KOPT-K1 (cell line): ENCODE results near the gene CDKL5.

Source experiments
- H3K27ac ChIP-seq: fragments of 200-600 bp; sonication (generic); 2 replicates; pipeline ENCODE4 v1.5.1; 2016; ENCODE audit warnings: antibody characterized with exemption, mild to moderate bottlenecking, low read depth, low read length; ENCODE audit not compliant: poor library complexity, severe bottlenecking
- H3K36me3 ChIP-seq: fragments of 200-600 bp; sonication (generic); 2 replicates; pipeline ENCODE4 v1.5.1; 2017; ENCODE audit warnings: antibody characterized with exemption, mild to moderate bottlenecking, low read length, moderate library complexity; ENCODE audit not compliant: insufficient read depth
- H3K9me3 ChIP-seq: fragments of 200-600 bp; sonication (generic); 2 replicates; pipeline ENCODE4 v1.5.1; 2017; ENCODE audit warnings: antibody characterized with exemption, low read length, mild to moderate bottlenecking; ENCODE audit not compliant: insufficient read depth, poor library complexity, severe bottlenecking

The CDKL5 gene

GRCh38 chrX:18534949-18535348 lies 109.5 kb downstream of the CDKL5 start:
- H3K36me3 ChIP-seq: no peaks in the 10 kb centered on the region
- no peak overlapping the region for H3K27ac ChIP-seq
- no peaks in the 10 kb centered on the region for H3K9me3 ChIP-seq

GRCh38 chrX:18537068-18537467 lies 111.7 kb downstream of the CDKL5 start:
- Histone ChIP-seq H3K27ac (no peak overlapping the region), H3K36me3 (no peaks in the 10 kb centered on the region), H3K9me3 (no peaks in the 10 kb centered on the region)

GRCh38 chrX:18537524-18537923 lies 112.1 kb downstream of the CDKL5 start:
- H3K27ac ChIP-seq: no peak overlapping the region
- H3K9me3 ChIP-seq: no peaks in the 10 kb centered on the region
- no peaks in the 10 kb centered on the region for H3K36me3 ChIP-seq

GRCh38 chrX:18542131-18542530 lies 116.7 kb downstream of the CDKL5 start:
- H3K36me3 ChIP-seq: no peaks in the 10 kb centered on the region
- no peak overlapping the region for H3K27ac ChIP-seq
- H3K9me3 ChIP-seq: no peaks in the 10 kb centered on the region

- no peak overlapping the region for H3K27ac ChIP-seq
- no peaks in the 10 kb centered on the region for H3K9me3 ChIP-seq
- H3K36me3 ChIP-seq: no peaks in the 10 kb centered on the region
Measured at GRCh38 chrX:18542905-18543304, 117.5 kb downstream of the CDKL5 start.

GRCh38 chrX:18543738-18544137 lies 118.3 kb downstream of the CDKL5 start:
- no peaks in the 10 kb centered on the region for H3K36me3 ChIP-seq
- H3K9me3 ChIP-seq: no peaks in the 10 kb centered on the region
- no peak overlapping the region for H3K27ac ChIP-seq

- no peaks in the 10 kb centered on the region for H3K36me3 ChIP-seq
- H3K27ac ChIP-seq: no peak overlapping the region
- H3K9me3 ChIP-seq: no peaks in the 10 kb centered on the region
Measured at GRCh38 chrX:18545771-18546170, 120.4 kb downstream of the CDKL5 start.

GRCh38 chrX:18548996-18549395 lies 123.6 kb downstream of the CDKL5 start:
- H3K36me3 ChIP-seq: no peaks in the 10 kb centered on the region
- H3K9me3 ChIP-seq: no peaks in the 10 kb centered on the region

GRCh38 chrX:18549643-18550042 lies 124.2 kb downstream of the CDKL5 start:
- no peaks in the 10 kb centered on the region for H3K9me3 ChIP-seq
- no peaks in the 10 kb centered on the region for H3K36me3 ChIP-seq
- H3K27ac ChIP-seq: no peak overlapping the region

More at GRCh38 chrX:18548996-18549395, 123.6 kb downstream of the CDKL5 start:
- H3K27ac ChIP-seq: no peak overlapping the region

- Histone ChIP-seq H3K9me3 (no peaks in the 10 kb centered on the region), H3K36me3 (no peaks in the 10 kb centered on the region), H3K27ac (no peak overlapping the region)
Measured at GRCh38 chrX:18557879-18558278, 132.5 kb downstream of the CDKL5 start.

- Histone ChIP-seq H3K9me3 (no peaks in the 10 kb centered on the region), H3K27ac (no peak overlapping the region), H3K36me3 (no peaks in the 10 kb centered on the region)
Measured at GRCh38 chrX:18558799-18559198, 133.4 kb downstream of the CDKL5 start.

- no peaks in the 10 kb centered on the region for H3K36me3 ChIP-seq
- H3K27ac ChIP-seq: no peak overlapping the region
- no peaks in the 10 kb centered on the region for H3K9me3 ChIP-seq
Measured at GRCh38 chrX:18561020-18561419, 135.6 kb downstream of the CDKL5 start.

GRCh38 chrX:18565727-18566126 lies 140.3 kb downstream of the CDKL5 start:
- Histone ChIP-seq H3K36me3 (no peaks in the 10 kb centered on the region), H3K9me3 (no peaks in the 10 kb centered on the region), H3K27ac (no peak overlapping the region)

- Histone ChIP-seq H3K36me3 (no peaks in the 10 kb centered on the region), H3K9me3 (no peaks in the 10 kb centered on the region), H3K27ac (no peak overlapping the region)
Measured at GRCh38 chrX:18566748-18567147, 141.3 kb downstream of the CDKL5 start.

GRCh38 chrX:18573556-18573955 lies 148.1 kb downstream of the CDKL5 start:
- no peaks in the 10 kb centered on the region for H3K9me3 ChIP-seq
- H3K27ac ChIP-seq: no peak overlapping the region
- H3K36me3 ChIP-seq: no peaks in the 10 kb centered on the region

- H3K27ac ChIP-seq: no peak overlapping the region
- H3K36me3 ChIP-seq: no peaks in the 10 kb centered on the region
- no peaks in the 10 kb centered on the region for H3K9me3 ChIP-seq
Measured at GRCh38 chrX:18574591-18574990, 149.2 kb downstream of the CDKL5 start.

GRCh38 chrX:18575744-18576143 lies 150.3 kb downstream of the CDKL5 start:
- H3K27ac ChIP-seq: no peak overlapping the region
- no peaks in the 10 kb centered on the region for H3K9me3 ChIP-seq
- no peaks in the 10 kb centered on the region for H3K36me3 ChIP-seq
